ENCODE data around the gene PPP4R2. TPM values are rescaled to one million over a fixed set of nuclear protein-coding genes. Genes with fewer than 3 reads are reported as not detected.

Gene PPP4R2
- total and polyA plus RNA-seq, 2 donors (not counting 3 experiments of a cell fraction or from before 2014, with no cell fraction given): 6.5 to 74.4 TPM

- Histone ChIP-seq H3K9me3 (replicated peaks; ENCODE audit: control insufficient read depth, insufficient read depth, low read length) (no peaks in the 10 kb centered on the region), H3K27me3 (ENCODE audit: control insufficient read depth in 2 of 2, insufficient read depth in 2 of 2, low read length in 2 of 2) (no peaks in the 10 kb centered on the region), H3K9ac (replicated peaks; ENCODE audit: extremely low read depth, insufficient read depth, low read length) (no peak overlapping the region), H3K4me2 (ENCODE audit: insufficient read depth, low read length) (no peak overlapping the region), H3K4me3 (replicated peaks in 1 of 3; ENCODE audit: insufficient read depth in 1 of 3, low read depth in 1 of 3, low read length in 3 of 3) (no peak overlapping the region), H3K36me3 (ENCODE audit: control insufficient read depth in 2 of 2, extremely low read depth in 1 of 2, insufficient read depth in 2 of 2, low read length in 2 of 2) (no peaks in the 10 kb centered on the region), H3K27ac (ENCODE audit: insufficient read depth, low read depth, low read length) (no peak overlapping the region), H4K20me1 (replicated peaks; ENCODE audit: control insufficient read depth, extremely low read depth, insufficient read depth, low read length) (peaks cover 34% of the 10 kb centered on the region), H3K4me1 (ENCODE audit: control insufficient read depth, extremely low read depth, insufficient read depth, low read length) (peaks cover 16% of the 10 kb centered on the region), H3K79me2 (ENCODE audit: control insufficient read depth, insufficient read depth, low read length) (peaks cover 100% of the 10 kb centered on the region), H2AFZ (ENCODE audit: low read depth, low read length) (no peak overlapping the region), H3K9me1 (replicated peaks; ENCODE audit: control insufficient read depth, extremely low read depth, insufficient read depth, low read length) (peaks cover 3% of the 10 kb centered on the region)
- intact Hi-C loops (cut with micrococcal nuclease): no loop called here
- no TSS peak for BruUV-seq (replicated peaks)
- POLR2A ChIA-PET: no interaction called here
- dilution Hi-C loops (cut with MboI; ENCODE audit: extremely low pct_ligation_motif_present, low sequenced_read_pairs): no loop called here
- CTCF ChIA-PET: no interaction called here
- FAIRE-seq (no peak), DNase-seq (ENCODE audit: low read depth, low spot score) (no peak)
- TF ChIP-seq MYC (IDR thresholded peaks at IDR 0.05; ENCODE audit: low read depth, low read length) (no peak), POLR2AphosphoS5 (IDR thresholded peaks at IDR 0.05; ENCODE audit: insufficient read depth, low read depth, low read length) (no peak), FOS (IDR thresholded peaks at IDR 0.05; ENCODE audit: borderline replicate concordance, insufficient read depth, low read length) (no peak), CTCF (IDR thresholded peaks at IDR 0.05; ENCODE audit: extremely low read depth in 1 of 2, insufficient read depth in 1 of 2, low read depth in 1 of 2, low read length in 2 of 2) (no peak), POLR2A (IDR thresholded peaks at IDR 0.05; ENCODE audit: low read depth, low read length) (no peak), EZH2 (IDR thresholded peaks at IDR 0.05; ENCODE audit: borderline replicate concordance, low read depth, low read length, severe bottlenecking) (no peak), GATA2 (IDR thresholded peaks at IDR 0.05; ENCODE audit: insufficient read depth, insufficient read length, low read depth, low read length) (no peak)
These were observed 33.5 kb downstream of the PPP4R2 start for GRCh38 chr3:73030073-73030597.

Data from endothelial cell of umbilical vein (primary cell).